Stimulated activated CD8-positive, alpha-beta memory T cell treated with anti-CD3 and anti-CD28 coated beads, Interleukin-15, amount 100 ng/mL, for 1 hour (primary cell): ENCODE data around the gene RGPD6.
"Not testable (repeated sequence)": the region's sequence is repeated elsewhere in the genome, so short reads cannot be mapped to it uniquely, and the experiment has no call there.

Experiments
- DNase-seq: peaks from one replicate; pipeline ENCODE4 v3.0.0-alpha.2; 2020; ENCODE audit warnings: low read depth

The RGPD6 gene

DNA sequence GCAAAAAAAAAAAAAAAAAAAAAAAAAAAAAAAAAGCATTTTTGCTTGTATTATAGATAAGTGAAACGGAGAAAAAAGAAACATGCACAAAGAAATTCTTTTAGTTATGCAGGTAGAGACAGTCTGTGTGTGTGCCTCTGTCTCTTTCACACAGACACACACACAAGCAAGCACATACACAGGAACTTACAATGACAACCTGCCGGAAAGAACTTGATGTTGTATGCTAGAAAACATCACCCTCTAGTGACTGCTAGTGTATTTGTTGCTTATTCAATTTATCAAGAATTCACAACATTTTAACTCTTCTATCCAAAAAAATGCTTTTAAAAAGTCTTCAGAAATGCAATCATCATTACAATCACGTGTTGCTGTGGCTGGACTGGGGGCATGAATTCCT, 95.8 kb downstream of the RGPD6 start:
- DNase-seq = not testable (repeated sequence)

DNA sequence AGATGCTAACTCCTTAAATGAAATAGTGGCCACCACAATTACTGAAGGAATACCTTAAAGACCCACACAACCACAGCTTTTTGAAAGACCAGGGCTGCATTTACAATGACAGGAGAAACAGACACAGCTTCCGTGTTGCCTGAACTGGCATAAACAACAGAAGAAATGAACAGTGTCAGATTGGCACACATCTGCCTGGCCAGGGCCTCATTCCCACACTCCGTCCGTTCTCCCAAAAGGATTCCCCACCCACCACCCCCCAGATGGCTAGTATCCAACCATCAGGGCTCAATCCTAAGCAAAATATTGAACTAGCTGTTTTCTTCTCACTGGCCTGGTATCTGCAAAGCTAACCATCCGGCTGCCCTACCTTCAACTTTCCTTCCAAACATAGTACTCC, 96.9 kb downstream of the RGPD6 start:
- not testable (repeated sequence) for DNase-seq

DNA sequence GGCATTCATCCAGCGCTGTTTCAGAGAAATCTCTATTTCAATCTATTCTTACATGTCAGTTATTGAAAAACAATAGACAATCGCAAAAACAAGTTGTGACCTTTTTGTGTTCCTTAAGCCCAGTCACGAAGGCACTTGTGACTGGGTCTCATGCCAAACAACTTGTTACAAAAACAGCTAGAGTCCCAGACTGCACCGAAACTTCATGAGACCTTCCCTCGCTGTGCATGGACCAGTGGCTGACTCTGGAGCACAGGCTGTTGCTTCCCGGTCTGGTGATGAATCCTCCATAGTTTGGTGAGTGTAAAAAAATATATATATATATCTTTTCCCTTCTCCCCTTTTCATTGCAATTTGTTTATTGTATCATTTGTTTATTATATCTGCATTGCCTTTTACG, 99.7 kb downstream of the RGPD6 start:
- DNase-seq = not testable (repeated sequence)

DNA sequence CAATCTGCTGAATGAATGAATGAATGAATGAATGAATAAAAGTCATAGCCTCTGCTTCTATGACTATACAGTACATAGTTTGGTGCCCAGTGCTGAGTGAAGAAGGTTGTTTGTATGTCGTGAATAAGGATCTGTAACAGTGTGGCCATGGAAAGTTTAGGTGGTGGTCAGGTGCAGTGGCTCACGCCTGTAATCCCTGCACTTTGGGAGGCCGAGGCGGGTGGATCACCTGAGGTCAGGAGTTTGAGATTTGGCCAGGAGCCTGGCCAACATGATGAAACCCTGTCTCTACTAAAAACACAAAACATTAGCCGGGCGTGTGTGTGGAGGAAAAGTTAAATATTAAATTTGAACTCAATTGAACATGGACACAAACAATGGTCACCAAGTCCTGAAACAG, 100.1 kb downstream of the RGPD6 start:
- not testable (repeated sequence) for DNase-seq

DNA sequence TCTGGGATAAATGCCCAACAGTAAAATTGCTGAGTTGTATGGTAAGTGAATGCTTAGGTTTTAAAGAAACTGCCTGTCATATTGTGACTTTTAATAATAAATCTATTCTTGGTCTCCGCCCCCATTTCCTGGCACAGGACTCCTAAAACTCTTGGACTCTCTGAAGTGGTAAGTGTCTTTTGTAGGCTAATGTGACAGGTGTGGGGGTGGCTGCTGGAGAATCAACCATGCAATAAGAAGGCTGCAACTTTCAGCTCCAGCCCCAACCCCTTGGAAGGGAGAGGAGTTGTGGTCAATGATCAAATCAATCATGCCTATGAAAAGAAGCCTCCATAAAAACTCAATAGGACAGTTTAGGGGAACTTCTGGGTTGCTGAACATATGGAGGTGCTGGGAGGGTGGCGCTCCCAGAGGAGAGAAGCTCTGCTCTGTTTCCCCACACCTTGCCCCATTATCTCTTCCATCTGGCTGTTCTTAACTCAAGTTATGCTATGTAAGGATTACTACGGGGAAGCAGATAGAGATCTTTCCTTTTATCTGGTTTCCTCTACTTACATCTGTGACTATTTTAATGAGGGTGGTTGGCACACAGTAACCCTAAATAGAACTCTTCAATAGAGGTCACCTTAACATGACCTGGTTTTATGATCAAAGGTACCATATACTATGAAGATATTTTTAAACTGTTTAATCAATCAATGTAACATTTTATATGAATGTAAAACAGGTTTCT, 101.2 kb downstream of the RGPD6 start:
- not testable (repeated sequence) for DNase-seq

DNA sequence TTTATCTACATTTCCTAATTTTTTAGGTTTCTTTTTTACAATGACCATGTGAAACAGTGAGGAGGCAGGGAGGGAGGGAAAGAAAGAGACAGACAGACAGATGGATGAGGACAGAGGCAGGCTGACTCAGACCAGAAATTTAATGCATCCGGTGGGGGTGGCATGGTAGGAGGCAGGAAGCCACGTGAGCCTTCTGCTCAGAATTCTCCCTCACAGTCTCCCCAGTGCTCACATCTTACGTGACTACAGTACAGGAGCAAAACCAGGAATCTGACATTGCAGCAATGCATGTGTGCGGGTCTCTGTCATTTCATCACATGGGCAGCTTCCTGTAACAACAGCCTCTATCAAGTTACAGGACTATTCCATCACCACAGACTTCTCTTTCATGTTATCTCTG, 102.1 kb downstream of the RGPD6 start:
- not testable (repeated sequence) for DNase-seq

DNA sequence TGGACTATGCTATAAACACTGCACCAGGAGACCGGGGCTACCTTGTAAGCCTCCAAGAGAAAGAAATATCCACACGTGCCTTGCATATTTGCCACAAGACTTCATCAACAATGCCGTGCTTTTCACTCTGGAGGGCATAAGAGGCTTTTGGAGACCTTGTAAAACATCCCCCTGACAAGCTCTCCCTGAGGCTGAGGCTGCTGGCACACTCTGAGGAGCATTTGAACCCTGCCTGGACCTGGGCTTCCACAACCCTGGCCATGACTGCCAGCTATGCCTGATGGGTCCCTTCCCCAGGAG, 104.0 kb downstream of the RGPD6 start:
- not testable (repeated sequence) for DNase-seq

DNA sequence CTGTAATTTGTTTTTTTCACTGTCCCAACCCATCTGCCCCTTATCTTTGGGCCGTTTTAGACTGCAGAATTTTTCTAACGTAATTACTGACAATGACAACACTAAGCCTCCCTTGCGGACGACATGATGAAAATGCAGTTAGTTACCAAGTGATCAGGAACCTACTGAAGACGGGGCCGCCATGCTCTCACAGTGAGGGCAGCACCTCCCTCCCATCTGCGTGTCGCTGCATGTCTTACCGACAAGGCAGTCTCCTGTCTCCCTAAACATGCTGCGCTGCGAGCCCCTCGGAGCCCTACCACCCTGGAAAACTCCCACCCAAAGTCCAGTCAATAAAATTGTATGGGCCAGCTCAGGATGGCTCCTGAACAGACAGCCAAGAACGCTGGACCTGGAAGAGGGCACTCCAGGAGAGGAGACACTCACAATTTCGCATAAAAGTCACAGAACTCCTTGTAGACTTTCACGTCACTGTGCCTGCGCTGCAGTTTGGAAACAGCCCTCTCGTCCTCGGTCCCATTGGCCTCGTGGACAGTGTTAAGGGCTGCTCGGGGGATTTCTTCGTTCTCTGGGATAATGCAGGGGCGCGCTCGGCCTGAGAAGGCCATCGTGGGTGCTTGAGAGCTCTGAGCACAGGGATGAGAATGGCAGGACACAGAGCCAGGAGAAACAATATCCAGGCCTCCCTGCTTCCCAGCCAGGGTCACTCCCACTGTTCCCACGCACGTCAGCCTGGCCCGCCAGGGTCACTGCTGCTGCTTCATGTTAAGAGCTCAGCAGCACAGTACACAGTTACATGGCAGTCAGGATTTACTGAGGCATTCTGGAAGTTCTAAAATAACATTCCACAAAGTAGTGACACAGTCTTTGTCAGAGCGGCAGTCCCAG, 104.6 kb downstream of the RGPD6 start, which contains the start of gene LIMS4:
Gene LIMS4 (minus strand): TSS at position 646 of the 888 bp plus-strand sequence. CDS start 38 bp downstream, at position 608.
- not testable (repeated sequence) for DNase-seq

DNA sequence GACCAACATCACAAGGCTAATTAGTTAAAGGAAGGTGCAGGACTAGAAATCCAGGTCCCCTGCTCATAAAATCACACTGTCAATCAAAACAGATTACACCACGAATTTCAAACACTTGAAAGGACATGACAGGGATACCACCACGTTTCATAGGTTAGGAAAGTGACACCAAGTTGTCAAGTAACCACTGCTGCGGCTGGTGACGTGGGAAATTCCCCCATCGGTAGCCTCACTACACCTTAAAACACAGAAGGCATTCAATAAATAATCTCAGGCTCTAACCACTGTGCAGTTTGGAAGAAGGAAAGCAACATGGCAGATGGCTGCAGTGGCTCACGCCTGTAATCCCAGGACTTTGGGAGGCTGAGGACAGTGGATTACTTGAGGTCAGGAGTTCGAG, 108.1 kb downstream of the RGPD6 start:
- not testable (repeated sequence) for DNase-seq

DNA sequence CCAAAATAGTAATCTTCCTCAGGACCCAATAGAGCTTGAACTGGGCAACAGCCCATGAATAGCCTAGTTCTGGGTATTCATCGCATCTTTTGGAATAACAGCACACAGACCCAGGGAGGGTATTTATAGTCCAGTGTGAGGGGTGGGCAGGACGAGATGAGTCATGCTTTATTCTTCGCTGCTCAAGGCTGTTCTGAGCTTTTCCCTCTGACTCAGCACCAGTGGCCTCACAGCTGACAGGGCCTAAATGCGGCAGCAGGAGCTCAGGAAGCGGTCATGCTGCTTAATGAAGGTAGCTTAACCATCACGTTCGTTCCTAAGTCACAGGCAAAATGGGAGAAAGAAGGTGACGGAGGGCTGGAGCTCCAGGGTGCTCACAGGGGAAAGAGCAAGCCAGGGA, 111.7 kb downstream of the RGPD6 start:
- not testable (repeated sequence) for DNase-seq
